ENCODE measurements around the gene CEACAM19.
"Not testable (repeated sequence)": the region's sequence is repeated elsewhere in the genome, so short reads cannot be mapped to it uniquely, and the experiment has no call there.

CEACAM19 gene

DNA sequence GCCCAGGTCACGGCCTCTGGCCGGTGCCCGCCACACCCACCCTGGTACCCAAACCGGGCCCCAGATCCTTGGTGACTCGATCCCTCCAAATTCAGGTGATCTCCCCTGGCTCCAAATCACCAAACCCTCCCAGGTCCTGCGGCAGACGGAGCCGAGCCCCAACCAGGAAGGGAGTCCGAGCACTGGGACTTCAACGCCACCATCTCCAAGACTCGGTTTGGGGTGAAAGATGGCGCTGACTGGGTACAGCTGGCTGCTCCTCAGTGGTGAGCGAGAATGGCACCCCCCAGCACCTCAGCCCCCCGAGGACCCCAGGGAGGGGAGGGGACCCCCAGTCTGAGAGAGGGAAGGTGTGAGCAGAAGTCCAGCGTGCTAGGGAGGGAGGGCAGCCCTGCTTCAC is 29.9 kb downstream of the CEACAM19 start:
- DNase-seq (ENCODE audit: low read depth): no peak

DNA sequence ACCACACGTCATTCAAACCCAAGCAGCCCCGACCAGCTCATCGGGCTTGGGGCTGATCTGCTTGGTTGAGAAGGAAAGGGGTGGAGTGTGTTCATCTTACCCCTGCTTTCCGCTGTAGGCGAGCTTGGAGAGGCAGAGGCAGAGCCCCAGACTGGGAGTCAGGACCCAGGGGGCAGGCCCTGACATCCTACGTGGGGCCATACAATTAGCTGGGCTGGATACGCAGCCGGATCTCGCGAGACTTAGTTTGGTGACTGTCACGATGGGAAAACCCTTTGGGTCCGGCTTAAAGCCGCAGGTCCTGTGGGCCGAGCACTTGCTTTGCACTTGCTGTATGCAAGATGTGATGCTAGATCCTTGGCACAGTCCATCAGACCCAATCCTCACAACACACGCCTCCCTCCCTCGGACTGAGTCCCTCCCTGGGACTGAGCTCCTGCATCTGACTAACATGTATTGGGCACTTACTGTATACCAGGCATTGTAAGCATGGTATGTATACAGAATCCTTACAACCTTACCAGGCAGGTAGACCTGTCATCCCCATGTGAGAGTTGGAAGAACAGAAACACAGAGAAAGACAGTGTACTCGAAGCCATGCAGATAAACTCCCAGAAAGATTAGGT is 31.4 kb downstream of the CEACAM19 start:
- no peak for DNase-seq (ENCODE audit: low read depth)

DNA sequence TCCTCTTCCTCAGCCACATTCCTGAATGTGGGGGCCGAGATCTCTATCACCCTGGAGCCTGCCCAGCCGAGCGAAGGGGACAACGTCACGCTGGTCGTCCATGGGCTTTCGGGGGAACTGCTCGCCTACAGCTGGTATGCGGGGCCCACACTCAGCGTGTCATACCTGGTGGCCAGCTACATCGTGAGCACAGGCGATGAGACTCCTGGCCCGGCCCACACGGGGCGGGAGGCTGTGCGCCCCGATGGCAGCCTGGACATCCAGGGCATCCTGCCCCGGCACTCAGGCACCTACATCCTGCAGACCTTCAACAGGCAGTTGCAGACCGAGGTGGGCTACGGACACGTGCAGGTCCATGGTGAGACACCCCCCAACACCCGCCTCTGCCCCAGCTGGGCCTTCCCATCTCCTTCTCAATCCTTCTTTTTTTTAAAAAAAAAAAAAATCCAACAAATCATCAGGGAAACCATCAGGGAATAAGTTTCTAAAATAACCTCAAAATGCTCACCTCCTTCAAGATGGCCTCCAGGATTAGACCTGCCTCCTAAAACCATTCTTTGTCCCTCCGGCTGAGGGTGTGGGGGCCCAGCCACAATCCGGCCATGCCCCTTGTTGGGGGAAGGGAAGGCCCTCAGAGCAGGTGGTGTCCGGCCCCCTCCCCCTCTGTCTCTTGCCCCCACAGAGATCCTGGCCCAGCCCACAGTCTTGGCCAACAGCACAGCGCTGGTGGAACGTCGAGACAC is 32.2 kb downstream of the CEACAM19 start:
- no peak for DNase-seq (ENCODE audit: low read depth)

DNA sequence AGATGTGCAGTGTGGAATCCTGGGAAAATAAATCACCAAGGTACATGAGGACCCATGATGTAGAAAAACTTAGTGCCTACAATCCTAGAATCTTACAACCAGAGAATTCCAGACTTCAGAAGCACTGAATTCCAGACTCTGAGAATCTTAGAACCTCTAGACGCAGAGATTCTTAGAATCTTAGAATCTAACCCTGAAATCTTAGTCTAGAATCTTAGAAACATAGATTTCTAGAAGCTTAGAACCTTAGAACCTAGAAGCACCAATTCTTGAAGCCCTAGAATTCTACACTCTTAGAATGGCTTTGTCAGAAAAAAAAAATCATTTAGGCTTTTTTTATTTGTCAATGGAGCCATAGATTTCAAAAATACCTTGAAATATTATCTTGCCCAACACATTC is 33.7 kb downstream of the CEACAM19 start:
- no peak for DNase-seq (ENCODE audit: low read depth)

DNA sequence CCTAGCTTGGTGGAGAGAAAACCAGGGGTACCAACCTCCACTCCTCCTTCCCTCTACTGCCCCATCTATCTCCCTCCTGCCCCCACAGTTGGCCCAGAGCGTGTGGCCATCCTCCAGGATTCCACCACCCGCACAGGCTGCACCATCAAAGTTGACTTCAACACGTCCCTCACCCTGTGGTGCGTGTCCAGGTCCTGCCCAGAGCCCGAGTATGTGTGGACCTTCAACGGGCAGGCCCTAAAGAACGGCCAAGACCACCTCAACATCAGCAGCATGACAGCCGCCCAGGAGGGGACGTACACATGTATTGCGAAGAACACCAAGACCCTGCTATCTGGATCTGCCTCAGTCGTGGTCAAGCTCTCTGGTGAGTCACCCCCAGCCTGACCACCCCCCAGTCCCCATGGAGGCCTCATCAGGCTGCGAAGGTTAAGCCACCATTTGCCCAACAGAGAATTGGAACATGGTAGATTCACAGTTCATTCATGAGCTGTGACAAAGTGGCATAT is 34.3 kb downstream of the CEACAM19 start:
- no peak for DNase-seq (ENCODE audit: low read depth)

DNA sequence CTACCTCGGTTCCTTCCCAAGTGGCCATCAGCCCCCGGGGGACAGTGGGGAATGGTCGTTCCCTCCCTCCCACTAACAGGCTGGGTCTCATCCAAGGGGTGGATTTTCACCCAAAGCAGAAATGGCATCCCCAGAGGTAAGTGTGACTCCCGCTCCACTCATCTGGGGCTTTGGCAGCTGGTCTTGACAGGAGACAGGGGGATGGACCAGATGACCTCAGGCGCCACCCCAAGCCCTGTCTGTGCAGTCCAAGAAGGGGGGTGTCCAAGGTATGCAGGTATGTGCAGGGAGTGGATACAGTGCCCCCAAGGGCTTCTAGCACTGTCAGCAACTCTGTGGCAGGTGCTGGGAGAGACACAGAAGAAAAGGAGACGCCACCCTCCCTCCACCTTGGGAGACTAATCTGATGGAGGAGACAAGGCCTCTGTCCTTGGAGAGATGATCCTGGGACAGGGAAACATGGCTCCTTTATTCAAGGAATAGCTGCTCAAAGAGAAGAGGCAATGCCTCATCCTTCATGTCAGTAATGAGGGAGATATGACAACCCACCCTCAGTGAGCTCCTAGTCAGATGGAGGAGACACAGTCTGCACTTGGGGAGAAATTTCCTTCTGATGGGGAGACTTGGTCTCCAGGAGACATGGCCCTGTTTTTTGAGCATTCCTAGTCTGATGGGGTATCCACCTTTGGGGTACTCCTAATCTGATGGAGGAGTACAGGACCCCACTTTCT is 35.4 kb downstream of the CEACAM19 start:
- no peak for DNase-seq (ENCODE audit: low read depth)

DNA sequence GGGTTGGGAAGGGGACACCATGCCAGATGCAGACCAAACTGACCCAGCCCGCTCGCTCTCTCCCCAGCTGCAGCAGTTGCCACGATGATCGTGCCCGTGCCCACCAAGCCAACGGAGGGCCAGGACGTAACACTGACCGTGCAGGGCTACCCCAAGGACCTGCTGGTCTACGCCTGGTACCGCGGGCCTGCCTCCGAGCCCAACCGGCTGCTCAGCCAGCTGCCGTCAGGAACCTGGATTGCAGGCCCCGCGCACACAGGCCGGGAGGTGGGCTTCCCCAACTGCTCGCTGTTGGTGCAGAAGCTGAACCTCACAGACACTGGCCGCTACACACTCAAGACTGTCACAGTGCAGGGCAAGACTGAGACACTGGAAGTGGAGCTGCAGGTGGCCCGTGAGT is 36.5 kb downstream of the CEACAM19 start:
- DNase-seq (ENCODE audit: low read depth): no peak

DNA sequence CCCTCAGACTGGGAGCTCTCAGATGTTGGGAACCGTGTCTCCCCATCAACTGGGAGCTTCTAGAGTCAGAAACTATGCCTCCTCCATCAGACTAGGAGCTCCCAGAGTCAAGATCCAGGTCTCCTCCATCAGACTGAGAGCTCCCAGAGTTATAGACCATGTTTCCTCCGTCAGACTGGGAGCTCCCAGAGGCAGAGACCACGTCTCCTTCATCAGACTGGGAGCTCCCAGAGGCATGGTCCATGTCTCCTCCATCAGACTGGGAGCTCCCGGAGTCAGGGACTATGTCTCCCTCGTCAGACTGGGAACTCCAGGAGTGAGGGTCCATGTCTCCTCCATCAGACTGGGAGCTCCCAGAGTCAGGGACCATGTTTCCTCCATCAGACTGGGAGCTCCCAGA is 37.7 kb downstream of the CEACAM19 start:
- DNase-seq (ENCODE audit: low read depth): no peak

DNA sequence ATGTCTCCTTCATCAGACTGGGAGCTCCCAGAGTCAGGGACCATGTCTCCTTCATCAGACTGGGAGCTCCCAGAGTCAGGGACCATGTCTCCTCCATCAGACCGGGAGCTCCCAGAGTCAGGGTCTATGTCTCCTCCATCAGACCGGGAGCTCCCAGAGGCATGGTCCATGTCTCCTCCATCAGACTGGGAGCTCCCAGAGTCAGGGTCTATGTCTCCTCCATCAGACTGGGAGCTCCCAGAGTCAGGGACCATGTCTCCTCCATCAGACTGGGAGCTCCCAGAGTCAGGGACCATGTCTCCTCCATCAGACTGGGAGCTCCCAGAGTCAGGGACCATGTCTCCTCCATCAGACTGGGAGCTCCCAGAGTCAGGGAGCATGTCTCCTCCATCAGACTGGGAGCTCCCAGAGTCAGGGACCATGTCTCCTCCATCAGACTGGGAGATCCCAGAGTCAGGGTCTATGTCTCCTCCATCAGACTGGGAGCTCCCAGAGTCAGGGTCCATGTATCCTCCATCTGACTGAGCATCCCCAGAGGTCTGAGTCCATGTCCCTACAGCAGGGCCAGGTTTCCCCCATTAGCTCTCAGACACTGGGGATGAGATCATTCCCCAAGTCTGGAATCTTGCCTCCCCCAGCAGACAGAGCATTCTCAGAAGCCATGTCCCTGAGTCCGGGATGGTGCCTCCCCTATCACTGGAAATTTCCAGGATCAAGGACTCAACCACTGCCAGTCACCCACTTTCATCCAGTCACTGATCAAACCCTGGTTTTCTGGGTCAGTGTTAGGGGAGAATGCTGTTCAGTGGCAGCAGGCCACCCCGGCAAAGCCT is 38.4 kb downstream of the CEACAM19 start:
- not testable (repeated sequence) for DNase-seq (ENCODE audit: low read depth)

DNA sequence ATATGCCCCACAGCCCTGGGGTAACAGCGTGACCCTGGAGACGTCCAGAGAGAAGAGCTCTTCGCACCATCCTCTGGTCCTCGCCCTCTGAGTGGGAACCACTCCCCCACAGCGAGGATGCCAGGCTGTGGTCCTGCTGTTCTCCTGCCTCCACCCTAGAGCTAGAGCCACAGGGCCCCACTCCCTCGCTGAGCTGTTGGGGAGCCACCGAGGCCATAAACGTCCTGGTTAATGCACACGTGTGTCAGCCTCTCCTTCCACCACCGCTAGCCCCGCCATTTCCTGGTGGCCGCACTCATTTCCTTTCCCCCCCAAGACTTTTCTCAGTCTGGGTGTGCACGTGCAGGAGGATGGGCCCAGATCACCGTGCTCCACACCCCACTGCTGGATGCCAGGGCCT is 39.2 kb downstream of the CEACAM19 start:
- no peak for DNase-seq (ENCODE audit: low read depth)

DNA sequence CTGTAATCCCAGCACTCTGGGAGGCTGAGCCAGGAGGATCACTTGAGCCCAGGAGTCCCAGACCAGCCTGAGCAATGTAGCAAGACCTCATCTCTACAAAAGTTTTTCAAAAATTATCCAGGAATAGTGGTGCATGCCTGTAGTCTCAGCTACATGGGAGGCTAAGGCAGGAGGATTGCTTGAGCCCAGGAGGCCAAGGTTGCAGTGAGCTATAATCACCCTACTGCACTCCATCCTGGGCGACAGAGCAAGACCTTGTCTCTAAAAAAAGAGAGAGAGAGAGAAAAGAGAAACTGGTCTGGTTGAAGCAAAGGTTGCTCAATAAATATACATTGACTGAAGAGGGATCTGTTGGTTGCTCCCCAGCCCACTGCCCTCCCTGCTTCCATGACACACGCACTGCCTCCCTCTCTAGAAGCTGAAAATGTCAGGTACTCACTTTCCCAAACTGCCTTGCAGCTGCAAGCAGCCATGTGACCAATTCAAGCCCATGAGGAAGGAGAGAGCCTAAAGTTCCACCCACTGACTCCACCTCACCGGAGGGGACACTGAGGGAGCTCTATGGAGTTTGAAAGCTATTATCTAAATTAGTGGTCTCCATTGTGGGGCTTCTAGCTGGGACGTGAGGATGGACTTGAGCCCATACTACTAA is 41.7 kb downstream of the CEACAM19 start:
- no peak for DNase-seq (ENCODE audit: low read depth)

DNA sequence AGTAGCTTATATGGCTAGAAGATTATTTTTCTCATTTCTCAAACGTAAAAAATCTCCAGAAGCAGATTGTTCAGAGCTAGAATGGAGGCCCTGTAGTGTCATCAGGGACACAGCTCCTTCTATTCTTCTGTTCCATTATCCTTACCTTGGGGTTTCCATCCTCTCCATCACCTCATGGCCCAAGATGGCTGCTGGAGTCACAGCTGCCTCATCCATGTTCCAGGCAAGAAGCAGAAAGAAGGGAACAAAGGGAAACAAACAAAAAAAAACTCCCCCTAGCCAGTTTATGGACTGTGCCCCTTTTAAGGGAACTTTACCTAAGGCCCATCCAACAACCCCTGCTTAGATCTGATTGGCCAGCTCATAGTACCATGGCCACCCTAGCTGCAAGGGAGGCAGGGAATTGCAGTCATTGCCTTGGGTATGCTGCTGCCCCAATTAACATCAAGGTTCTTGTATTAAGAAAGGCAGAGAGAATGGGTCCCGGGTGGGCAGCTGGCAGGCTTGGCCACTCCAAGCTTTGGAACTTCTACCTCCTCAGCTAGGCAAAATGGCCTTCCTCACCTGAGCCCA is 43.4 kb downstream of the CEACAM19 start:
- no peak for DNase-seq (ENCODE audit: low read depth)

DNA sequence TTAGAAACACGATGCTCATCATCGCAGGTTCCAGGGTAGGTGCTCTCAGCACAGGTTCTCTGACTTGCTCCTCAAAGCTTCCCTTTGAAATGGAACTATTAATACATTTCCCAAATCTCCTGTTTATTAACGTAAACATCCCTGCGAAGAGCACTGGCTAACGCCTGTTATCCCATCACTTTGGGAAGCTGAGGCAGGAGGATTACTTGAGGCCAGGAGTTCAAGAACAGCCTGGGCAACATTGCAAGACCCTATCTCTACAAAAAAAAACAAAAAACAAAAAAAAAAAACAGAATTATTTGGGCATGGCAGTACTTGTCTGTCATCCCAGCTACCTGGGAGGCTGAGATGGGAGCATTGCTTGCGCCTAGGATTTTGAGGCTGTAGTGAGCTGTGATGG is 46.3 kb downstream of the CEACAM19 start:
- DNase-seq (ENCODE audit: low read depth): no peak

DNA sequence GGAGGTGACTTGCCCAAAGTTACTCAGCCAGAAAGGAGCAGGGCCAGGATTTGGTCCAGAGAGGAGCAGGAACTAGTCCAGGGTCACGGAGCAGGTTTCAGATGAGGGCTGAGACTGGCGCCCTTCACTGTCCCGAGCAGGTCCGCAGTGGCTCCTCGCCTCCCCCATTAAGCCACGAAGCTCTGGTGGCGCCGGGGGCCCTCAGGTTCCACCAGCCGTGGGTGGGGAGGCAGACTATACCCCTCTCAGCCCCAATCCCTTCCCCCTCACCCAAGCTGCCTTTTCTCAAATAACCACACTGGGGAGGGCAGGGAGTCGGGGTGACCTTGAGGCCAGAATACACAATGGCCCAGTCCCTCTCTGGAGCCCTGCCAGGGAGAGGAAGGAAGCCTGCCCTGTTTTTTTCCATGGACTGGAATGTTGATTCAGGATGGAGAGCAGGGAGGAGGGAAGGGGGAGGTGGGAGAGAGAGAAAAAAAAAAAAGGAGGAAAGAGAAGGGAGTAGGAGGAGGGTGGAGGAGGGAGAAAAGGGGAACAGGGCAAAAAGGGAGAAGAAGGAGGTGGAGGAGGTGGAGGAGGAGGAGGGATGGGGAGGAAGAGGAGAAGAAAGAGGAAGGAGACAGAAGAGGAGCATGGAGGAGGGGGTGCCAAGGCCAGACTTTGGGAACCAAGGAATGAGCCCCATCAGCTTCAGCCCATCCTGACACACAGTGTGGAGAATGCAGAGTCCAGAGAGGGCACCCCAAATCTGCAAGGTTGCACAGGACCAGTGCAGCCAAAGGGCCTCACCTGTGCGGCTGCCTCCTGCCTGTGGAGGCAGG is 47.4 kb downstream of the CEACAM19 start:
- no peak for DNase-seq (ENCODE audit: low read depth)

DNA sequence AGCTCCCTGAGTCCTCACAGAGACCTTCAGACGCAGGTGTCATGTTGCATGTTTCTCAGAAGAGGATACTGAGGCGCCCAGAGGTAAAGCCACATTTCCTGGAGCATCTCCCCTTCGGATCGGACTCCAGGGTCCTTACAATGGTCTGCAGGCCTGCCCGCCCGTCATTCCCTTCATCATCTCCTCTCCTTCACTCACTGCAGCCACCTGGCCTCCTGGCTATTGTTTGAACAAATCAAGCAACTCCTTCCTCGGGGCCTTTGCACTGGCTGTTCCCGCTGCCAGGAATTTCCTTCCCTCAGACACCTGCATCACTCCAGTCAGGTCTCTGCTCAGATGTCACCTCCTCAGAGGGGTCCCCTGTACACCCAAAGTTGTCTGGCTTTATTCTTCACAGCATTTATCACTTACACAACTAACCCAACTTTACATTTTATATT is 48.0 kb downstream of the CEACAM19 start:
- DNase-seq (ENCODE audit: low read depth): no peak

DNA sequence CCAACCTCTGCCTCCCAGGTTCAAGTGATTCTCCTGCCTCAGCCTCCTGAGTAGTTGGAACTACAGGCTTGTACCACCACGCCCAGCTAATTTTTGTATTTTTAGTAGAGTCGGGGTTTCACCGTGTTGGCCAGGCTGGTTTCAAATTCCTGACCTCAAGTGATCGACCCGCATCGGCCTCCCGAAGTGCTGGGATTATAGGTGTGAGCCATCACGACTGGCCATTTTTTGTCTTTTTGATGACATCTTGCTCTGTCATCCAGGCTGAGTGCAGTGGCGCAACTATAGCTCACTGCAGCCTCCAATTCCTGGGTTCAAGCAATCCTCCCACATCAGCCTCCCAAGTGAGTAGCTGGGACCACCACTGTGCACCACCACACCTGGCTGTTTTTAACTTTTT is 49.1 kb downstream of the CEACAM19 start:
- not testable (repeated sequence) for DNase-seq (ENCODE audit: low read depth)

DNA sequence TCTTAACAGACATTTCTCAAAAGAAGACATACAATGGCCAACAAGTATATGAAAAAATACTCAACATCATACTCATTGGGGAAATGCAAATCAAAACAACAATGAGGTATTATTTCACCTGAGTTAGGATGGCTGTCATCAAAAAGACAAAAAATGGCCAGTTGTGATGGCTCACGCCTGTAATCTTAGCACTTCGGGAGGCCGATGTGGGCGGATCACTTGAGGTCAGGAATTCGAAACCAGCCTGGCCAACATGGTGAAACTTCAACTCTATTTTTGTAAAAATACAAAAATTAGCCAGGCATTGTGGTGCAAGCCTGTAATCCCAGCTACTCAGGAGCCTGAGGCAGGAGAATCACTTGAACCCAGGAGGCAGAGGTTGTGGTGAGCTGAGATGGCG is 49.7 kb downstream of the CEACAM19 start:
- peak; percentile 25 for DNase-seq (ENCODE audit: low read depth)

DNA sequence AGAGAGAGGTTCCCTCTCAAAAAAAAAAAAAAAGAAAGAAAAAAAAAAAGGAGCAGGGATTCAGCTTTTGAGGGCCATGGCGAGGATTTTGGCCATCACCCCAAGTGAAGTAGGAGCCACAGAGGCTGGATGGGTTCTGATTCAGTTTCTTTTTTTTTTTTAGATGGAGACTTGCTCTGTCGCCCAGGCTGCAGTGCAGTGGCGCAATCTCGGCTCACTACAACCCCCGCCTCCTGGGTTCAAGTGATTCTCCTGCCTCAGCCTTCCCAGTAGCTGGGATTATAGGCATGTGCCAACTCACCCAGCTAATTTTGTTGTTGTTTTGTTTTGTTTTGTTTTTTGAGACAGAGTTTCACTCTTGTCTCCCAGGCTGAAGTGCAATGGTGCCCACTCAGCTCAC is 50.1 kb downstream of the CEACAM19 start:
- DNase-seq (ENCODE audit: low read depth): not testable (repeated sequence)

DNA sequence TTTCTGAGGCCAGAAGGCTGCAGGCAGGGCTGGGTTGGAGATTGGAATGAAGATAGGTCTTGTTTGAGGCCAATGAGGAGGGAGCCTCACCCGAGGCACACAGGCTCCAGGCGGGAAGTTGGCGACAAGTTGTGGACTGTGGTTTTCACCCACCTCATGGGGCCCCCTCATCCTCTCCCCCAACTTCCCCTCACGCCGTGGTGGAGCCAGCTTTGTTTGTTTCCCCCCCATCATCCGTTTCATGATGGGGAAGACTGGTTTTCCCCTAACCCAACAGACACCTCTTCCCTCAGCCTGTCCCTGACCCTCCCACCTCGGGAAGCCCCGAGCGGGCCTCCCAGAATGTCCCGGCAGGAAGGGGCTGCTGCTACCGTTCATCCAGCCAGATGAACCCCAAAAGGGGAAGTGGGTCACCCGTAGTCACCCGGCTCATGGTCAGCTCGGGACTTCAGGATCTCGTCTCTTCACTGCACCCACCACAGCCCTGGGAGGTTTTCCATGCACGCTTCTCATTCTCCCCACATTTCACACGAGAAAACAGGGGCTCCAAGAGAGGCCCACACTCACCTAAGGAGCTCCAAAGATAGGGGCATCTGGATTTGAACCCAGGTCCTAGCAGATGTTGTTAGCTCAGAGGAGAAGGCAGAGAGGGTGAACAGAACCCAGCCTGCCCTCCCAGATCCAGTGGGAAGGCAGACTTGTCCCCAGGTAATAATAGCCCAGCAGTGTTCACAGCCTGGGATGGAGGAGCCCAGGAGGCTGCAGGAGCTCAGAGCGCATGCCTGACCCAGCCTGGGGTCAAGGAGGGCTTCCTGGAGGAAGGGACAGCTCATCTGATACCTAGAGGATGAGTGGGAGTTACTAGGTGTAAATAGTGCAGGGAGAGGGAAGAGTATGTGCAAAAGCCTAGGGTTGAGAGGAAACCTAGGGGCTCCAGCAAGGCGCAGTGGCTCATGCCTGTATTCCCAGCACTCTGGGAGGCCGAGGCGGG is 51.1 kb downstream of the CEACAM19 start:
- DNase-seq (ENCODE audit: low read depth): no peak
